Endodermal cell (in vitro differentiated cells): Measurements from ENCODE around the gene MOXD1. TPM values are rescaled to one million over a fixed set of nuclear protein-coding genes. Genes with fewer than 3 reads are reported as not detected.

Experiments
- DNase-seq: peaks from one replicate; pipeline ENCODE4 v3.0.0-alpha.2; 2017
- H3K27ac ChIP-seq: 2 replicates; pipeline ENCODE4 v1.5.1; 2013; ENCODE audit warnings: mild to moderate bottlenecking, low read depth, low read length, moderate library complexity
- H3K27me3 ChIP-seq: 2 replicates; pipeline ENCODE4 v1.6.1; 2013; ENCODE audit warnings: mild to moderate bottlenecking, low read length, moderate library complexity; ENCODE audit not compliant: insufficient read depth, control insufficient read depth, poor library complexity, severe bottlenecking
- H3K36me3 ChIP-seq: 2 replicates; pipeline ENCODE4 v1.7.0; 2013; ENCODE audit warnings: mild to moderate bottlenecking, low read length, moderate library complexity; ENCODE audit not compliant: control insufficient read depth, insufficient read depth
- H3K4me1 ChIP-seq: one replicate; pipeline ENCODE4 v1.7.0; 2013; ENCODE audit warnings: low read length; ENCODE audit not compliant: control insufficient read depth, insufficient read depth
- H3K4me3 ChIP-seq: 2 replicates; pipeline ENCODE4 v1.5.1; 2013; ENCODE audit warnings: mild to moderate bottlenecking, low read length, moderate library complexity
- H3K9ac ChIP-seq: 2 replicates; pipeline ENCODE4 v1.6.1; 2013; ENCODE audit warnings: mild to moderate bottlenecking, low read length, moderate library complexity; ENCODE audit not compliant: poor library complexity, severe bottlenecking; ENCODE audit errors: extremely low read depth
- H3K9me3 ChIP-seq: 2 replicates; pipeline ENCODE4 v1.6.1; 2013; ENCODE audit warnings: mild to moderate bottlenecking, low read length, moderate library complexity; ENCODE audit not compliant: control insufficient read depth
- H3K27ac Mint-ChIP-seq: 2 replicates; pipeline ENCODE4 v1.8.0; 2020; ENCODE audit warnings: mixed read lengths
- H3K27me3 Mint-ChIP-seq: 2 replicates; pipeline ENCODE4 v1.8.0; 2021; ENCODE audit warnings: mild to moderate bottlenecking, mixed read lengths; ENCODE audit not compliant: insufficient read depth
- H3K36me3 Mint-ChIP-seq: 2 replicates; pipeline ENCODE4 v1.8.0; 2020; ENCODE audit warnings: low read depth, mixed read lengths
- H3K4me1 Mint-ChIP-seq: 2 replicates; pipeline ENCODE4 v1.8.0; 2020; ENCODE audit warnings: mixed read lengths
- H3K4me3 Mint-ChIP-seq: 2 replicates; pipeline ENCODE4 v1.8.0; 2020; ENCODE audit warnings: mild to moderate bottlenecking, moderate library complexity, mixed read lengths
- H3K9me3 Mint-ChIP-seq: 2 replicates; pipeline ENCODE4 v1.8.0; 2020; ENCODE audit warnings: mild to moderate bottlenecking, mixed read lengths
- CTCF ChIP-seq: fragments of 200-600 bp; sonication (generic); conservative IDR thresholded peaks from 2 replicates; pipeline ENCODE4 v1.5.0; 2021; ENCODE audit warnings: antibody characterized with exemption, mild to moderate bottlenecking
- WGBS, 2 experiments: methylation state at CpG; one replicate each; pipeline versions ENCODE4 v1.1.5 to v1.1.7; 2013; ENCODE audit warnings: missing lambda C conversion rate in 2 of 2, mixed read lengths in 1 of 2; ENCODE audit not compliant: insufficient coverage in 1 of 2, insufficient read length in 1 of 2; 5-methylcytosine and 5-hydroxymethylcytosine counted together
- long read RNA-seq, 4 experiments: library from polyadenylated mRNA in 2 of 4; library from RNA in 1 of 4; library from capped mRNA in 1 of 4; stranded (forward) in 3 of 4; unstranded in 1 of 4; transcript quantifications; one replicate each; pipeline ENCODE4 v2.0.0, GENCODE V29; 2020 to 2021; ENCODE audit warnings: inconsistent platforms in 1 of 4
- polyA plus RNA-seq, 2 experiments: library from polyadenylated mRNA; stranded (reverse); fragments of 50-300 nt; gene quantifications; one replicate each; pipeline ENCODE4 v1.2.3, GENCODE V29; 2013
- total RNA-seq, 2 donors: library from RNA; stranded (reverse); fragmentation: NEBNext Ultra II Directional in 1 of 2; extraction: Animal tissue kit (Norgen Biotek cat#: 25700) in 1 of 2; gene quantifications; 2 replicates in 1 of 2; 3 replicates in 1 of 2; pipeline ENCODE4 v1.2.1, GENCODE V29; 2021

The MOXD1 gene
- total RNA-seq: 1 to 10 TPM; 1.3 to 3.2 TPM
- 10.3 TPM for polyA plus RNA-seq (2013, experiment 1 of 2)
- polyA plus RNA-seq (2013, experiment 2 of 2): 7.9 TPM
- long read RNA-seq, experiment 1, partial matches to known transcripts: 1 of 4 reads
- long read RNA-seq, experiment 1, other reads (novel, unspliced or antisense): 0 of 4 reads
- long read RNA-seq, experiment 2, transcript MOXD1-202 (12 exons, 3,059 nt): major isoform, 10 of 11 reads
- long read RNA-seq, experiment 2, partial matches to known transcripts: 0 of 11 reads
- long read RNA-seq, experiment 2, other reads (novel, unspliced or antisense): 1 of 11 reads
- long read RNA-seq, experiment 3, transcript MOXD1-202 (12 exons, 3,059 nt): major isoform, 13 of 18 reads
- long read RNA-seq, experiment 3, partial matches to known transcripts: 3 of 18 reads
- long read RNA-seq, experiment 3, other reads (novel, unspliced or antisense): 2 of 18 reads
- long read RNA-seq, experiment 4, partial matches to known transcripts: 2 of 8 reads
- long read RNA-seq, experiment 4, other reads (novel, unspliced or antisense): 0 of 8 reads

- TF ChIP-seq CTCF: no peak
- Histone ChIP-seq H3K27me3 (peaks cover 56% of the 10 kb centered on the region), H3K36me3 (no peaks in the 10 kb centered on the region), H3K9me3 (no peaks in the 10 kb centered on the region), H3K9ac (no peak within 1 kb of the TSS), H3K4me1 (peaks cover 3% of the 10 kb centered on the region), H3K4me3 (peak within 1 kb of the TSS; percentile 80), H3K27ac (no peak within 1 kb of the TSS)
- peak within 1 kb of the TSS; percentile 65 for H3K4me3 Mint-ChIP-seq
- WGBS, 2 experiments: 0% methylated on average over 6 to 87 of the region's 87 CpGs
- H3K4me1 Mint-ChIP-seq: peaks cover 18% of the 10 kb centered on the region
- H3K36me3 Mint-ChIP-seq: no peaks in the 10 kb centered on the region
- H3K27me3 Mint-ChIP-seq: peaks cover 79% of the 10 kb centered on the region
- H3K9me3 Mint-ChIP-seq: no peaks in the 10 kb centered on the region
- H3K27ac Mint-ChIP-seq: no peak within 1 kb of the TSS
- peak; percentile 88 for DNase-seq
These were observed at the start of gene MOXD1 for GRCh38 chr6:132400883-132401617. MOXD1 (minus strand) TSS chr6:132401475; CDS start chr6:132401426, 49 bp downstream.

DNA sequence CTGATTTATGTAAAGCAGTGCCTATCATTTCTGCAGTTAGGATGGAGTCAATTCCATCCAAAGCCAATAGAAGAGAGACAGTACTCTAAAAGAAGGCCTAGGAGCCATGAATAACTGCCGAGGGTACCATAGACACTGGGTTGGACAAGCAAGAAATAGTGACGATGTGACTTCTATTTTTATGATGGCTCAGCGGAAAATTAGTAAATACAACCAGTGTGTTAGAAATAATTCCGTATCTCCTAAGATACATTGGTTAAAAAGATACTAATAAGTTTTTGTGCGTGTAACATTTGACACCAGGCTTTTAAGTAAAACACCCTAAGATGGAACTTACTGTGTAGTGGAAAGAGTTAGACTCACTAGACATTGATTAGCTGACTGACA, 45.6 kb upstream of the MOXD1 start:
- Mint-ChIP-seq H3K9me3 (peaks cover 12% of the 10 kb centered on the region), H3K4me3 (no peak overlapping the region), H3K36me3 (peaks cover 10% of the 10 kb centered on the region), H3K4me1 (peaks cover 16% of the 10 kb centered on the region), H3K27me3 (no peaks in the 10 kb centered on the region), H3K27ac (no peak overlapping the region)
- no peak overlapping the region for H3K4me3 ChIP-seq
- H3K36me3 ChIP-seq: peaks cover 7% of the 10 kb centered on the region
- no peak for TF ChIP-seq CTCF
- 92 to 93% methylated on average over 4 to 5 of the region's 5 CpGs for WGBS, 2 experiments
- no peaks in the 10 kb centered on the region for H3K4me1 ChIP-seq
- H3K27ac ChIP-seq: peak overlapping the region; percentile 78
- no peak for DNase-seq
- peaks cover 13% of the 10 kb centered on the region for H3K9me3 ChIP-seq
- H3K27me3 ChIP-seq: no peaks in the 10 kb centered on the region
- H3K9ac ChIP-seq: no peak overlapping the region

GRCh38 chr6:132446141-132446854, 45.0 kb upstream of the MOXD1 start:
- peaks cover 19% of the 10 kb centered on the region for H3K9me3 ChIP-seq
- Mint-ChIP-seq H3K27ac (no peak overlapping the region), H3K9me3 (peaks cover 17% of the 10 kb centered on the region), H3K27me3 (no peaks in the 10 kb centered on the region), H3K36me3 (peaks cover 13% of the 10 kb centered on the region), H3K4me1 (peaks cover 16% of the 10 kb centered on the region), H3K4me3 (no peak overlapping the region)
- H3K4me1 ChIP-seq: no peaks in the 10 kb centered on the region
- H3K27ac ChIP-seq: peak overlapping the region; percentile 78
- H3K9ac ChIP-seq: no peak overlapping the region
- no peak for TF ChIP-seq CTCF
- no peaks in the 10 kb centered on the region for H3K27me3 ChIP-seq
- 89 to 93% methylated on average over 2 to 4 of the region's 4 CpGs for WGBS, 2 experiments
- no peak overlapping the region for H3K4me3 ChIP-seq
- H3K36me3 ChIP-seq: peaks cover 7% of the 10 kb centered on the region
- DNase-seq: no peak
